Activated CD4-positive, alpha-beta T cell treated with anti-CD3 and anti-CD28 coated beads, Interleukin-2, amount 10 ng/mL, durations not matched to agents 24 days and 14 days (primary cell): Measurements from ENCODE around the gene GRM3. TPM values are rescaled to one million over a fixed set of nuclear protein-coding genes. Genes with fewer than 3 reads are reported as not detected.

Source experiments
- DNase-seq: peaks from one replicate; pipeline ENCODE4 v3.0.0; 2022
- H3K27ac Mint-ChIP-seq: one replicate; pipeline ENCODE4 v1.8.0; 2022; ENCODE audit warnings: mild to moderate bottlenecking, mixed read lengths
- H3K27me3 Mint-ChIP-seq: one replicate; pipeline ENCODE4 v1.8.0; 2022; ENCODE audit warnings: mixed read lengths
- H3K36me3 Mint-ChIP-seq: one replicate; pipeline ENCODE4 v1.8.0; 2022; ENCODE audit warnings: low read depth, mild to moderate bottlenecking, mixed read lengths
- H3K4me1 Mint-ChIP-seq: one replicate; pipeline ENCODE4 v1.8.0; 2021; ENCODE audit warnings: mixed read lengths
- H3K4me3 Mint-ChIP-seq: one replicate; pipeline ENCODE4 v1.8.0; 2022; ENCODE audit warnings: mild to moderate bottlenecking, moderate library complexity, mixed read lengths
- H3K9me3 Mint-ChIP-seq: one replicate; pipeline ENCODE4 v1.8.0; 2021; ENCODE audit warnings: mixed read lengths
- intact Hi-C: fragments of 100-400 bp; cut with micrococcal nuclease; formaldehyde crosslinking; loops from one replicate; pipeline ENCODE4 v1.15.1; 2023
- total RNA-seq: library from RNA; stranded (reverse); gene quantifications from 2 replicates; pipeline ENCODE4 v1.2.3, GENCODE V29; 2022

Gene GRM3
- total RNA-seq, 1 donor from 2014 or later, result not detected

DNA sequence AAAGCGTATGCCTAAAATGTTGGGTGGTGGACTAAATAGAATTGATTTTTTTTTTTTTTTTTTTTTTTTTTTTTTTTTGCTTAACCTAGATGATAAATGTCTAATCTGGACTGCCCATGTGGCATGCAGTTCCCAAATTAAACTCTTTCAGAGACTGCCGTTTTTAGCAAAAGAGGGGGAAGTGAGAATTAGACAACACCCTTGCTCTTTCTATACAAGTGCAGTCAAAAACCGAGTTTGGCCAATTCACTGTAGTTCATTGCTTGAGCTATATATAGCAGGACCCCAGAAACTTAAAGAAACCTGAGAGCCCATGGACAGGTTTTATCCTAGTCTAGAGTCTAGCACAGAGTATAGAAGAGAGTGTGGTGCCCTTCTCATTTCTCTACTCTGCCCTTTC is 141.9 kb downstream of the GRM3 start:
- intact Hi-C loops, result no loop called here
- H3K36me3 Mint-ChIP-seq, result no peaks in the 10 kb centered on the region

DNA sequence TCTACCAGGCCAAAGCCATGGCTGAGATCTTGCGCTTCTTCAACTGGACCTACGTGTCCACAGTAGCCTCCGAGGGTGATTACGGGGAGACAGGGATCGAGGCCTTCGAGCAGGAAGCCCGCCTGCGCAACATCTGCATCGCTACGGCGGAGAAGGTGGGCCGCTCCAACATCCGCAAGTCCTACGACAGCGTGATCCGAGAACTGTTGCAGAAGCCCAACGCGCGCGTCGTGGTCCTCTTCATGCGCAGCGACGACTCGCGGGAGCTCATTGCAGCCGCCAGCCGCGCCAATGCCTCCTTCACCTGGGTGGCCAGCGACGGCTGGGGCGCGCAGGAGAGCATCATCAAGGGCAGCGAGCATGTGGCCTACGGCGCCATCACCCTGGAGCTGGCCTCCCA is 142.7 kb downstream of the GRM3 start:
- intact Hi-C loops, result no loop called here
- no peak for DNase-seq
- H3K27ac Mint-ChIP-seq, result no peak overlapping the region
- no peaks in the 10 kb centered on the region for H3K27me3 Mint-ChIP-seq
- no peaks in the 10 kb centered on the region for H3K9me3 Mint-ChIP-seq
- no peaks in the 10 kb centered on the region for H3K4me1 Mint-ChIP-seq
- no peaks in the 10 kb centered on the region for H3K36me3 Mint-ChIP-seq
- no peak overlapping the region for H3K4me3 Mint-ChIP-seq

More for the DNA sequence above, 141.9 kb downstream of the GRM3 start:
- Mint-ChIP-seq H3K4me3 (no peak overlapping the region), H3K9me3 (no peaks in the 10 kb centered on the region), H3K27ac (no peak overlapping the region), H3K4me1 (no peaks in the 10 kb centered on the region), H3K27me3 (no peaks in the 10 kb centered on the region)
- DNase-seq, result no peak

DNA sequence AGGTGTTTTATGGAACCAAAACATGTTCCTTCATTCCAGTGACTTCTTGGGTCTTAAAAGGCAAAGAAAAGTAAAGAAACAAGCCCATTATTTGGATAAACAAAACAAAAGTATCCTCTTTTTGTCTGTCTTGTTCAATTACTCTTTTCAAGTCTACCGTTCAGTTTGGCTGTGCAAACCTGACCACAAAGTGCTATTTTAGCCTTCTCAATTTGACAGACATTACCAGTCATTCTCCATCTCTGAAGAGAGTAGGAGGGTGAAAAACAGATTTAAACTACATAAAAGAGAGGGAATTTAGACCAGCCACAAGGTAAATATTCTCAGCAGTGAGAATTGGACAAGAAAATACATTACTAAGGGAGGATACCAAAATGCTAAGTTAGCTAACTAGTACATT is 145.2 kb downstream of the GRM3 start:
- intact Hi-C loops, result no loop called here
- Mint-ChIP-seq H3K27ac (no peak overlapping the region), H3K9me3 (no peaks in the 10 kb centered on the region), H3K36me3 (no peaks in the 10 kb centered on the region), H3K4me3 (no peak overlapping the region), H3K27me3 (no peaks in the 10 kb centered on the region), H3K4me1 (no peaks in the 10 kb centered on the region)
- DNase-seq, result no peak

DNA sequence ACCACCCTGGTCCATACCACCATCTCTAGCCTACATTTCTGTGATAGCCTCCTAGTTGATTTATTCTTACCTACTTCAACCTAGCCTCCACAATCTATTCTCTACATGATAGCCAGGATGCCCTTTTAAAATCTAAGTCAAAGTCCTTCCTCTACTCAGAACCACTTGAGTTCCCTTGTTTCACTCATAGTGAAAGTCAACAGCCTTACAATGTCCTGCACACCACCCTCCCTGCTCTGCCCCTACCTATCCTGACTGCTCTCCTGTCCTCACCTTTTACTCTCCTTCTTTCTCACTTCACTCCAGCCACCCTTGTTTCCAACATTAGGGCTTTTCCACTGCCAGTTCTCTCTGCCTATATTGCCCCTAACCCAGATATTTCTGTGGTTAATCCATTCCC is 146.7 kb downstream of the GRM3 start:
- Mint-ChIP-seq H3K36me3 (no peaks in the 10 kb centered on the region), H3K4me3 (no peak overlapping the region), H3K4me1 (no peaks in the 10 kb centered on the region), H3K9me3 (no peaks in the 10 kb centered on the region), H3K27ac (no peak overlapping the region), H3K27me3 (no peaks in the 10 kb centered on the region)
- intact Hi-C loops, result no loop called here
- DNase-seq, result no peak

DNA sequence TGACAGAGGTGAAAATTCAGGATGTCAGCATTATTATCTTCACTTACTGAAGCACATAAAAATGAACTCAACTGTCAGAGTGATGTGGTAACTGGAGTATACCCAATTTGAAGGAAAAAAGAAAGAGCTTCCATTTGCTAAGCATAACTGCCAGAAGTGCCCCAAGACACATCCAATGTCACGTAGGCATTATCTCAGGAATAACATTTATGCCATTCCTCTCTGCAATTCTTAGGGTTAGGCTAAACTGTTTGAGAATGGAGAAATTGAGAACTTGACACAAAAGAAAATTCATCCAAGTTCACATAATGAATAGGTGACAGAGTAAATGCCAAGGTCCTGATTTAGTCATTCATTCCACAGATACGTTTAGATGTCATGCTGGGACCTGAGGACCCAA is 148.6 kb downstream of the GRM3 start:
- H3K4me1 Mint-ChIP-seq, result no peaks in the 10 kb centered on the region
- DNase-seq, result no peak
- H3K36me3 Mint-ChIP-seq, result no peaks in the 10 kb centered on the region
- no peak overlapping the region for H3K4me3 Mint-ChIP-seq
- H3K9me3 Mint-ChIP-seq, result no peaks in the 10 kb centered on the region
- no peak overlapping the region for H3K27ac Mint-ChIP-seq
- H3K27me3 Mint-ChIP-seq, result no peaks in the 10 kb centered on the region
- intact Hi-C loops, result no loop called here

DNA sequence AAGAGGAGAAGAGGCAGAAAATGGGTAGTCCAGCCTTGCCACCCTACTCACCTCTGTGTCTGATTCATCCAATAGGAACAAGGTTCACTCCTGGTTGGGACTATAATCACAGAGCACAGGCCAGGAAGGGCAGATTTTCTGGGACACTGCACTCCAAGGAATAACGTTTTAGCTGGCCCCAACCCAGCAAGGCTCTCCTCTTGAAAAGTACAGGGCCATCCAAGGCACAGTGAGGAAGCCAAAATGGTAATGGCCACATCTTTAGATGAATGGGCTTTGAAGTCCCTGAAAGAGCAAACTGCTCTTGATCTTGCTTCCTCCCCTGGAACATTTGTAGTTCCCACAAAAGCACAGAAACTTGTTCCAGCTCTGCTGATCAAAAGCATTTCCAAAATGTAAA is 149.4 kb downstream of the GRM3 start:
- intact Hi-C loops, result no loop called here
- no peak overlapping the region for H3K27ac Mint-ChIP-seq
- no peaks in the 10 kb centered on the region for H3K27me3 Mint-ChIP-seq
- H3K36me3 Mint-ChIP-seq, result no peaks in the 10 kb centered on the region
- H3K9me3 Mint-ChIP-seq, result no peaks in the 10 kb centered on the region
- no peak for DNase-seq
- H3K4me1 Mint-ChIP-seq, result no peaks in the 10 kb centered on the region
- no peak overlapping the region for H3K4me3 Mint-ChIP-seq

DNA sequence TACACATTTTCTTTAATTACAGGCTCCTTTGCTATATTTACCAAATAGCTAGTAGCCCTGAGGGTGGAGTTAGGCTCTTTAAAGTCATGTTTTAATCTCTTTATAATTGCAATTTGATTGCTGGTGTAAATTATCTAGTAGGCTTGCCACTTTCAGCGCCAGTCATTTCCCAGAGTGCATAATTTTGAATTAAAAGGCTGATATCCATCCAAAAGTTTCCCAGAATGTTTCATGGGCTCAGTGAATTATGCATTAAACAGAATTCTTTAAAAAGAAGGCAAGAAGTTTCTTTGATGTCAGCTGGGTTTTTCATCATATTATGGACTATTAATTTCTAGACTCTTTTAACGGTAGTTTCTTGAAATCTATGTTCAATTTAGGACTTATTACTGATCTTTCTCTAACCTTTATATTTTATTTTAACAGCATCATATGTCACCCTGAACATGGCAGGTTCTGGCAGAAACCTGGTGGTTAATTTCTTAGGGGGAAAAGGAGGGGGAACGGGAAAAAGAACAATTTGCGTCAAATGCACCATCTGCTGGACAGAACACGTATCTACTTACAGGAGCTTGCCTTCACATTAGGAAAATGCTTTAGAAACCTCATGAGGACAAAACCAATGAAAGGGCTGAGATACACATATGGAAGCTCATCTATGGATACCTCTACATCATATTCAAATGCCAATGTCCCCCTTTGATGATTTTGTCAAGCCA is 171.1 kb downstream of the GRM3 start:
- no peaks in the 10 kb centered on the region for H3K4me1 Mint-ChIP-seq
- H3K27ac Mint-ChIP-seq, result no peak overlapping the region
- H3K27me3 Mint-ChIP-seq, result peaks cover 3% of the 10 kb centered on the region
- no peak for DNase-seq
- intact Hi-C loops, result no loop called here
- H3K4me3 Mint-ChIP-seq, result no peak overlapping the region
- H3K36me3 Mint-ChIP-seq, result no peaks in the 10 kb centered on the region
- H3K9me3 Mint-ChIP-seq, result no peaks in the 10 kb centered on the region

DNA sequence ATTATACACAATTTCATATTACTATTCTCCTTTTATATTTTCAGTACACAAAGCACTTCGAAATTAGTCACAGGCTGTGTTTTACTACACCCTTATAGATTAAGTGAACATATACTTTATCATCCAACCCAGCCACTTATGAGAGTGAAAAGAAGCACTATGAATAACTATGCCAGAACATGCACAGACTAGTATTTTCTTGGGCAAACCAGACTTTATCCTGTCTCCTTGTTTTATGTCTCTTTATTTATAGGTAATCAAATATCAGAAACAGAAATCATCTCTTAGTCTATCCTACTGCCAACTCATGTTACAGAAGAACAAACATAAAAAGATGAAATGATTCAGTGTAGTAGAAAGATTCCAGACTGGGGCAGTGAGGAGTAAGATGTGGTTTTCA is 171.8 kb downstream of the GRM3 start:
- Mint-ChIP-seq H3K27ac (no peak overlapping the region), H3K4me1 (no peaks in the 10 kb centered on the region), H3K4me3 (no peak overlapping the region), H3K36me3 (no peaks in the 10 kb centered on the region), H3K9me3 (no peaks in the 10 kb centered on the region), H3K27me3 (peaks cover 3% of the 10 kb centered on the region)
- intact Hi-C loops, result no loop called here
- DNase-seq, result no peak

DNA sequence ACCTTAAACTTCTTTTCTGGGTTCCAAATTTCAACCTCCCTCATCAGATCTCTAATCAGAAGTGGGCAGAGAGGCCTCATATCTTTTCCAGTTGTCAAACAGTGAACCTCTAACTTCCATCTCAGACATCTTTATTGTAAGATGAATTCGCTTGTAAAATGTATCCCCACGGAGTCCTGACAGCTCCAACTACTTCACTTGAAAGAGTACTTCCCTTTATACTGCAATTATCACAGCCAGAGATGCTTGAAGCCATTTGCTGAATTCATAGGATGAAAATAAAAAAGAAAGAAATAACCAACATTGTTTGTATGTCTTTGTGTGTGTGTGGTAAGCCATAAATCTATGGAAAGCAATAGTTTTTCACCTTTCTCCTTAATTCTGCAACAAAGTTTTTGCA is 175.2 kb downstream of the GRM3 start:
- Mint-ChIP-seq H3K4me1 (no peaks in the 10 kb centered on the region), H3K4me3 (no peak overlapping the region), H3K27ac (no peak overlapping the region), H3K9me3 (no peaks in the 10 kb centered on the region), H3K27me3 (peaks cover 3% of the 10 kb centered on the region), H3K36me3 (no peaks in the 10 kb centered on the region)
- intact Hi-C loops, result no loop called here
- no peak for DNase-seq

DNA sequence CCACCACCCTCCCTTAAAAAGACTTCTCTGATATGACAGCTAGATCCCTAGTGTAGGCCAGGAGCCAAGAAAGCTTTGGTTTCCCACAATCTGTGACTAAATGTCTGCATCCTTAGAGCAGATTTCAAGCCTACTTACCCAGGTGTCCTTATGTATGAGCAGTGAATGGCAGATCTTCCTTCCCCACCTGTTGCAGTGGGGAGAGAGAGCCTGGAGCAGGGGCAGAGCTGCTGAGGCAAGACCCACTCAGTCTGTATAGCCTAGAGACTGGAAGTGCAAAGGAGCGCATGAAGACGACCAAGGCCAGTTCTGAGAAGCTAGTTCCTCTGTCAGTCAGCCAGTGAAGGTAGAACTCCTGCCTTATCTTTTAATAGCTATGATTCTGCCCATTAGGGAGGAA is 180.1 kb downstream of the GRM3 start:
- Mint-ChIP-seq H3K4me1 (no peaks in the 10 kb centered on the region), H3K36me3 (no peaks in the 10 kb centered on the region), H3K4me3 (no peak overlapping the region), H3K27me3 (no peaks in the 10 kb centered on the region), H3K27ac (no peak overlapping the region), H3K9me3 (no peaks in the 10 kb centered on the region)
- no peak for DNase-seq
- intact Hi-C loops, result no loop called here

DNA sequence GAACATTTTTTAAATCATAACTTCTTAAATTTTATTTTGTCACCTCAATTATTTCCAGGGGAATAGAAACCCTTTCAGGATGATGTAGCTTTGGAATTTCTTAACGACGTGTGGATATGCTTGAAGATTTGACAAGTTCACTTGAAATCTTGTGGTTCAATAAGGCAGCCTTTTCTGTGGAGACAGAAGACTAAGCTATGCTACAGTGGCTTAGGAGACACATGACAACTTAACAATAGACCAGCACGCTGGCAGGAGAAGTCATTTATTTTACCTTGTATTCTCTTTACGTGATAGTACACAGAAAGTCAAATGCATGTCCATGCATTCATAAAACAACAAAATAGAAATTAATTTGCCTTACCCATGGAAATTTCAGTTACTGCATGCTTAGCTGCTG is 181.6 kb downstream of the GRM3 start:
- Mint-ChIP-seq H3K27ac (no peak overlapping the region), H3K4me3 (no peak overlapping the region), H3K36me3 (no peaks in the 10 kb centered on the region), H3K4me1 (no peaks in the 10 kb centered on the region), H3K9me3 (no peaks in the 10 kb centered on the region), H3K27me3 (no peaks in the 10 kb centered on the region)
- DNase-seq, result no peak
- intact Hi-C loops, result no loop called here

DNA sequence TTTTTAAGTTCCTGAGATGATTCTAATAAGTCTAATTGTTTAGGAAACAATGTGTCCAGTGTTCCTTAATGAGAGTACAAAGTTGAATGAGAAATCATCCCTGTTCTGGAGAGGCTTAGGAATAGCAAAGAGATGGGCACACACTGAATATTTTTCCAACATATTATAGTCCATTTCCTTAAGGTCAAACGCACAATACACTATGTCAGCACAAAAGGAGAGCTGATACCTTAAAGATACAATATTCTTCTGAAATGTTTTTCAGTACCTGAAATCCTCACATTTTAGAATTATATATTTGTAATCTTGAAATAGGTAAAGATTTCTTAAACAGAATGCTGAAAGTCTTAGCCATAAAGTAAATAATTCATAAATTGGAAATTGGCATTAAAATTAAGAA is 183.2 kb downstream of the GRM3 start:
- Mint-ChIP-seq H3K27ac (no peak overlapping the region), H3K4me1 (no peaks in the 10 kb centered on the region)

DNA sequence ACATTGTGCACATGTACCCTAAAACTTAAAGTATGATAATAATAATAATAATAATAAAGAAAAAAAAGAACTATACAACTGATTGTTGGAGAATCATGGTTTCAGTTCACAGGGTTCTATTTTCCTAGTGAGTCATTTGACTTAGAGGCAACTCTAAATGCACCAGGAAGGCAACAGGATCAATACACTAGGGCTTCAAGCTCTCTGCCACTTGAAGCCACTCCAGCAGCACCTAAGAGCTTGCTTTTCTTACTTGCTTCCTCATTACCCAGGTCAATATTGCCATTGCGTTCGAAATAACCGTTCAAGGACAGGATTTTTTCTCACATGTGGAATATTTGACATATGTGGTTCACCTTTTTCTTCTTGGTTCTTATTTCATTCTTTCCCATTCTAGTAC is 189.7 kb downstream of the GRM3 start:
- Mint-ChIP-seq H3K36me3 (no peaks in the 10 kb centered on the region), H3K9me3 (no peaks in the 10 kb centered on the region), H3K27ac (no peak overlapping the region), H3K4me1 (no peaks in the 10 kb centered on the region), H3K27me3 (no peaks in the 10 kb centered on the region), H3K4me3 (no peak overlapping the region)
- intact Hi-C loops, result no loop called here
- DNase-seq, result no peak

More for the DNA sequence above, 183.2 kb downstream of the GRM3 start:
- intact Hi-C loops, result no loop called here
- Mint-ChIP-seq H3K36me3 (no peaks in the 10 kb centered on the region), H3K4me3 (no peak overlapping the region), H3K27me3 (no peaks in the 10 kb centered on the region), H3K9me3 (no peaks in the 10 kb centered on the region)
- no peak for DNase-seq

DNA sequence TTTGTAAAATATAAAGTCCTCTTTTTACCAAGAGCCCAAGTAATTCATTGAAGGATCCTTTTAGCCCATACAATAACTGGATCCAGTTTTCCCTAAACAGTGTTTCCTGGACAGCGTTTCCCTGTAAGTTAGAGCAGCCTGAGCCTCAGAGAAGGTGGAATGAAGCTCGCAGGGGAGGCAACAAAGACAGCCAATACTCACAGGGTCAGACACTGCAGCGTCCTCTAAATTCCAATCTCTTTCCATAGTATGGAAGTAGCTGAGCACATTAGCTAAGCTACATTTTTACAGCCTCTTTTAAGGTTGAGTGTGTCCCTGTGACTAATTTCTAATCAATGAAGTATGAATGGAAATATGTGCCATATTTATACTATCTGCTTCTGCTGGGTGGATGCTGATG is 193.5 kb downstream of the GRM3 start:
- Mint-ChIP-seq H3K9me3 (no peaks in the 10 kb centered on the region), H3K27ac (no peak overlapping the region), H3K36me3 (no peaks in the 10 kb centered on the region), H3K4me3 (no peak overlapping the region), H3K4me1 (no peaks in the 10 kb centered on the region), H3K27me3 (no peaks in the 10 kb centered on the region)
- DNase-seq, result no peak
- intact Hi-C loops, result no loop called here

DNA sequence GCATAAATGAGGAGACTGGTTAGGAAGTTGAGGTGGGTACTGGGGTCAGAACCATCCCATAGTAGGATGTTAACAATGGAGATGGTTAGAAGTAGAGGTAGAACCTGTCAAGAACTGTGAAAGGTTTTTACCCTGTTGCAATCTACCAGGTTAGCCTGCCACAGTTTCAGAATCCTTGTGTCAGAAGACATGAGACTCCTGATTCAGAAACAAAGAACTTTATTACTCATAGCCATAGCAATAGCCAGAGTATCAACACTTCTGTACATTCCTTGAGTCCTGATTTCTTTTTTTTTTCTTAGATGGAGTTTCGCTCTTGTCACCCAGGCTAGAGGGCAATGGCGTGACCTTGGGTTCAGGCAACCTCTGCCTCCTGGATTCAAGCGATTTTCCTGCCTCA is 200.9 kb downstream of the GRM3 start:
- Mint-ChIP-seq H3K36me3 (no peaks in the 10 kb centered on the region), H3K27me3 (no peaks in the 10 kb centered on the region), H3K27ac (no peak overlapping the region), H3K4me1 (no peaks in the 10 kb centered on the region), H3K9me3 (no peaks in the 10 kb centered on the region), H3K4me3 (no peak overlapping the region)
- intact Hi-C loops, result no loop called here
- no peak for DNase-seq
